ENCODE data around the gene PRPF18.

PRPF18 gene

GRCh38 chr10:13628661-13629060, 41.9 kb downstream of the PRPF18 start:
- H3K27me3 ChIP-seq: no peaks in the 10 kb centered on the region
- H3K9me3 ChIP-seq: no peaks in the 10 kb centered on the region
- TF ChIP-seq CTCF (IDR thresholded peaks at IDR 0.05): no peak
- H3K4me3 ChIP-seq (ENCODE audit: low read depth in 1 of 2, low read length in 1 of 2): no peak overlapping the region
- peaks cover 78% of the 10 kb centered on the region for H3K36me3 ChIP-seq
- H3K4me1 ChIP-seq (ENCODE audit: control insufficient read depth in 1 of 2, insufficient read depth in 1 of 2, low read depth in 1 of 2, low read length in 1 of 2): no peaks in the 10 kb centered on the region
- H3K27ac ChIP-seq: no peak overlapping the region

GRCh38 chr10:13629116-13629515, 42.4 kb downstream of the PRPF18 start:
- Histone ChIP-seq H3K27ac (no peak overlapping the region), H3K36me3 (peaks cover 78% of the 10 kb centered on the region), H3K4me1 (ENCODE audit: control insufficient read depth in 1 of 2, insufficient read depth in 1 of 2, low read depth in 1 of 2, low read length in 1 of 2) (no peaks in the 10 kb centered on the region), H3K27me3 (no peaks in the 10 kb centered on the region), H3K9me3 (no peaks in the 10 kb centered on the region), H3K4me3 (ENCODE audit: low read depth in 1 of 2, low read length in 1 of 2) (no peak overlapping the region)
- TF ChIP-seq CTCF (IDR thresholded peaks at IDR 0.05): no peak

- TF ChIP-seq CTCF (IDR thresholded peaks at IDR 0.05): no peak
- Histone ChIP-seq H3K27me3 (no peaks in the 10 kb centered on the region), H3K9me3 (no peaks in the 10 kb centered on the region), H3K27ac (no peak overlapping the region), H3K4me1 (ENCODE audit: control insufficient read depth in 1 of 2, insufficient read depth in 1 of 2, low read depth in 1 of 2, low read length in 1 of 2) (no peaks in the 10 kb centered on the region), H3K4me3 (ENCODE audit: low read depth in 1 of 2, low read length in 1 of 2) (no peak overlapping the region), H3K36me3 (peaks cover 76% of the 10 kb centered on the region)
Measured at GRCh38 chr10:13630231-13630630, 43.5 kb downstream of the PRPF18 start.

- no peaks in the 10 kb centered on the region for H3K4me1 ChIP-seq (ENCODE audit: control insufficient read depth in 1 of 2, insufficient read depth in 1 of 2, low read depth in 1 of 2, low read length in 1 of 2)
- H3K9me3 ChIP-seq: no peaks in the 10 kb centered on the region
- H3K4me3 ChIP-seq (ENCODE audit: low read depth in 1 of 2, low read length in 1 of 2): no peak overlapping the region
- no peak overlapping the region for H3K27ac ChIP-seq
- TF ChIP-seq CTCF (IDR thresholded peaks at IDR 0.05): no peak
- H3K27me3 ChIP-seq: no peaks in the 10 kb centered on the region
- peaks cover 66% of the 10 kb centered on the region for H3K36me3 ChIP-seq
Measured at GRCh38 chr10:13631594-13631993, 44.8 kb downstream of the PRPF18 start.

GRCh38 chr10:13632440-13632839, 45.7 kb downstream of the PRPF18 start:
- H3K9me3 ChIP-seq: no peaks in the 10 kb centered on the region
- H3K4me1 ChIP-seq (ENCODE audit: control insufficient read depth in 1 of 2, insufficient read depth in 1 of 2, low read depth in 1 of 2, low read length in 1 of 2): no peaks in the 10 kb centered on the region
- no peak overlapping the region for H3K27ac ChIP-seq
- H3K27me3 ChIP-seq: no peaks in the 10 kb centered on the region
- H3K36me3 ChIP-seq: peaks cover 61% of the 10 kb centered on the region
- H3K4me3 ChIP-seq (ENCODE audit: low read depth in 1 of 2, low read length in 1 of 2): no peak overlapping the region
- TF ChIP-seq CTCF (IDR thresholded peaks at IDR 0.05): no peak

GRCh38 chr10:13632884-13633440, 46.2 kb downstream of the PRPF18 start:
- no peak for TF ChIP-seq CTCF (IDR thresholded peaks at IDR 0.05)
- peaks cover 60% of the 10 kb centered on the region for H3K36me3 ChIP-seq
- H3K4me3 ChIP-seq (ENCODE audit: low read depth in 1 of 2, low read length in 1 of 2): no peak overlapping the region
- no peak overlapping the region for H3K27ac ChIP-seq
- no peaks in the 10 kb centered on the region for H3K9me3 ChIP-seq
- no peaks in the 10 kb centered on the region for H3K27me3 ChIP-seq
- no peaks in the 10 kb centered on the region for H3K4me1 ChIP-seq (ENCODE audit: control insufficient read depth in 1 of 2, insufficient read depth in 1 of 2, low read depth in 1 of 2, low read length in 1 of 2)
